ENCODE measurements around the gene MRPL23.

Gene MRPL23

GRCh38 chr11:1953489-1954266 lies 6.5 kb downstream of the MRPL23 start:
- no peak for DNase-seq (ENCODE audit: low read depth)

GRCh38 chr11:1958367-1958766 lies 11.2 kb downstream of the MRPL23 start:
- DNase-seq (ENCODE audit: low read depth) = no peak

GRCh38 chr11:1959786-1960185 lies 12.7 kb downstream of the MRPL23 start:
- no peak for DNase-seq (ENCODE audit: low read depth)

GRCh38 chr11:1963864-1964263 lies 16.7 kb downstream of the MRPL23 start:
- no peak for DNase-seq (ENCODE audit: low read depth)

- DNase-seq (ENCODE audit: low read depth) = no peak
These were observed 17.2 kb downstream of the MRPL23 start for GRCh38 chr11:1964348-1964747.

- no peak for DNase-seq (ENCODE audit: low read depth)
These were observed 17.8 kb downstream of the MRPL23 start for GRCh38 chr11:1964955-1965354.

- DNase-seq (ENCODE audit: low read depth) = no peak
These were observed 19.4 kb downstream of the MRPL23 start for GRCh38 chr11:1966531-1966930.

- no peak for DNase-seq (ENCODE audit: low read depth)
These were observed 20.6 kb downstream of the MRPL23 start for GRCh38 chr11:1967641-1968225.

- no peak for DNase-seq (ENCODE audit: low read depth)
These were observed 21.4 kb downstream of the MRPL23 start for GRCh38 chr11:1968454-1969002.

- no peak for DNase-seq (ENCODE audit: low read depth)
These were observed 21.9 kb downstream of the MRPL23 start for GRCh38 chr11:1969035-1969434.

- DNase-seq (ENCODE audit: low read depth) = no peak
These were observed 22.6 kb downstream of the MRPL23 start for GRCh38 chr11:1969776-1970175.

- no peak for DNase-seq (ENCODE audit: low read depth)
These were observed 23.8 kb downstream of the MRPL23 start for GRCh38 chr11:1970956-1971355.

GRCh38 chr11:1975185-1975584 lies 28.1 kb downstream of the MRPL23 start:
- no peak for DNase-seq (ENCODE audit: low read depth)

- DNase-seq (ENCODE audit: low read depth) = no peak
These were observed 31.8 kb downstream of the MRPL23 start for GRCh38 chr11:1978720-1979473.

- DNase-seq (ENCODE audit: low read depth) = no peak
These were observed 32.5 kb downstream of the MRPL23 start for GRCh38 chr11:1979607-1980006.

GRCh38 chr11:1982873-1983600 lies 35.9 kb downstream of the MRPL23 start:
- DNase-seq (ENCODE audit: low read depth) = no peak

- DNase-seq (ENCODE audit: low read depth) = no peak
These were observed 36.4 kb downstream of the MRPL23 start for GRCh38 chr11:1983601-1983961.

GRCh38 chr11:1987024-1987423 lies 39.9 kb downstream of the MRPL23 start:
- no peak for DNase-seq (ENCODE audit: low read depth)

GRCh38 chr11:1988174-1988573 lies 41.0 kb downstream of the MRPL23 start:
- no peak for DNase-seq (ENCODE audit: low read depth)

GRCh38 chr11:1988667-1989317 lies 41.7 kb downstream of the MRPL23 start:
- DNase-seq (ENCODE audit: low read depth) = no peak

GRCh38 chr11:1989953-1990352 lies 42.8 kb downstream of the MRPL23 start:
- no peak for DNase-seq (ENCODE audit: low read depth)

Data from stimulated activated CD8-positive, alpha-beta memory T cell treated with anti-CD3 and anti-CD28 coated beads, Interleukin-12 subunit alpha, Interleukin-12 subunit beta, amount 100 ng/mL, for 1 hour (primary cell).